Right ventricle myocardium inferior (tissue), 1 donor: ENCODE results near the gene SPTBN1. TPM values are rescaled to one million over a fixed set of nuclear protein-coding genes. Genes with fewer than 3 reads are reported as not detected.
A peak's percentile ranks its signal among the peaks of the same experiment; 100 is the strongest.

ENCODE experiments used
- ATAC-seq: fragments of 200-7000 bp; cut with Tn5 transposase; one replicate; pipeline ENCODE4 v1.9.1; 2020; ENCODE audit warnings: mild to moderate bottlenecking, moderate library complexity
- DNase-seq: peaks from one replicate; pipeline ENCODE4 v3.0.0; 2021; ENCODE audit errors: missing footprints
- intact Hi-C: fragments of 100-400 bp; cut with DNase I; formaldehyde crosslinking; loops from one replicate; pipeline ENCODE4 v1.11.0; 2022
- total RNA-seq: library from RNA; stranded (reverse); fragmentation: NEBNext Ultra II Directional; extraction: Animal tissue kit (Norgen Biotek cat#: 25700); gene quantifications from one replicate; pipeline ENCODE4 v1.2.1, GENCODE V29; 2021
- donor health status: DM: no; HTN: yes; CAD: no; lungs with severe emphysema.

SPTBN1 gene
- total RNA-seq, 1 donor from 2014 or later: 439 TPM

- DNase-seq (no peak), ATAC-seq (peak; percentile 2)
- intact Hi-C loops: loop anchor here (5.0 kb wide), 1 partner anchor 34 kb away; no protein-coding TSS in a partner anchor
These were observed 146.7 kb downstream of the SPTBN1 start for GRCh38 chr2:54602736-54603322.

DNA sequence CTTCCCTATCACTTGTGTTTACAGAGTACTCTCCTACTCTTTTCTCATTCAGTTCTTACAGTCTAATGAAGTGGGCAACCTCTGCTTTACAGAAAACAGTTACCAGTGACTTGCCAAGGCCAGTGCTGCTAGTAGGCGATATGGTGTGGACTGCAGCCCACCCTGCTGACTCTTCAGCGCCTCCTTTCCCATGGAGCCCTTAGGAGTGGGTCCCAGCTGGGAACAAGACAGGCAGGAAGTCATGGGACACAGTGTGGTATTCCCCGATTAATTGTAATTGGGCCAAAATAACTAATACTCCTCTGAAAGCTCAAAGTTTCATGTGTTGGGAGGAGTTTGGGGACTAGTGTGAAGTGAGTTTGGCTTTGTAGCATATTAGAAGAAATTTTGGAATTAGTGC lies 147.2 kb downstream of the SPTBN1 start:
- intact Hi-C loops: loop anchor here (5.0 kb wide), 1 partner anchor 34 kb away; no protein-coding TSS in a partner anchor
- peak; percentile 30 for ATAC-seq
- no peak for DNase-seq

GRCh38 chr2:54603796-54604195 lies 147.7 kb downstream of the SPTBN1 start:
- intact Hi-C loops: loop anchor here (5.0 kb wide), 1 partner anchor 34 kb away; no protein-coding TSS in a partner anchor
- DNase-seq: no peak
- no peak for ATAC-seq

- DNase-seq: no peak
- intact Hi-C loops: loop anchor here (5.0 kb wide), 3 partner anchors 32 to 148 kb away; partner anchors contain the start of gene SPTBN1
- ATAC-seq: no peak
These were observed 148.7 kb downstream of the SPTBN1 start for GRCh38 chr2:54604871-54605270.

DNA sequence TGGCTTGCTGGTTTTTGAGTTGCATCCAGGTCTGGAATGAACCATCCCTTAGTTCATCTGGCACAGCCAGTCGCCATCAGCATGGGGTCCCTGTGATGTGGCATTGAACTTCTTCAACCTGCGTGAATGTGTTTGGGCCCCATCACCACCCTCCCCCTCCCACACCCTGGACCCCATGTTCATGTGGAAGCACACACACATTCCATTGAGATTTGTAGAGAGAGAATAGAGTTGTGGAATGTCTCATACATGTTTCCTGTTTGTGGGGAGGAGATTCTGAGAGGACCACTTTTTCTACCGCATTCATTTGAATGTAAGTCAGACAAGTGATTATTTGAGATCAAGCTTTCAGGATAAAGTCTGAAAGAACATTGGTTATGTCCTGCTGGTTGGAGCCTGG lies 149.7 kb downstream of the SPTBN1 start:
- ATAC-seq (no peak), DNase-seq (no peak)
- intact Hi-C loops: loop anchor here (5.0 kb wide), 2 partner anchors 49 to 149 kb away; partner anchors contain the start of gene SPTBN1

DNA sequence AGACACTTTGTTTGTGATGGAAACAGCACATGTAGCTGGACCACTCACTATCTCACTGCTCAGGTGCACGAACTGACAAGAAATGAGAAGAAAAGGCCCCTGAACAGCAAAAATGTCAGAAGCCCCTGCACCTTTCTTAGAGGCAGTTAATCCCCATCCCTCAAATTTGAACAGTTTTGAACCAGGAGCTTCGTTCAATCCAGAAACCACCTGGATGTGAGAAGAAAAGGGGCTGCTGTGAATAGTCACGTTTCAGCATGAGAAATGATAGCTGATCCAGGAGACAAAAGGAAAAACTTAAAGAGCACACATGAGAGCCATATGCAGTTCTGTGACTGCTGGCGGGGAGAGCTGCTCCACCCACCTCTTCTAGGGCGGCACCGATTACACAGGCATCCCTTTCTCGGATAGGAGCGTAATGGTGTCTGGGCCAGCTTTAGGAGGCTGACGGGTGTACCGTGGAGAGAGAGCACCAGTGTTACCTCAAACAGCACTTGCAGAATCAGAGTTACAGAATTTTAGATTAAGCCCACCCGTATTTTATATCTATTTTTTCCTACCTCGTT lies 150.3 kb downstream of the SPTBN1 start:
- ATAC-seq (peak; percentile 70), DNase-seq (no peak)
- intact Hi-C loops: loop anchor here (5.0 kb wide), 2 partner anchors 49 to 149 kb away; partner anchors contain the start of gene SPTBN1

GRCh38 chr2:54608224-54608623 lies 152.1 kb downstream of the SPTBN1 start:
- no peak for ATAC-seq
- intact Hi-C loops: loop anchor here (5.0 kb wide), 2 partner anchors 51 to 151 kb away; partner anchors contain the start of gene SPTBN1
- no peak for DNase-seq

- DNase-seq (no peak), ATAC-seq (no peak)
- intact Hi-C loops: loop anchor here (5.0 kb wide), 2 partner anchors 52 to 152 kb away; partner anchors contain the start of gene SPTBN1
These were observed 153.1 kb downstream of the SPTBN1 start for GRCh38 chr2:54609241-54609640.

GRCh38 chr2:54609647-54610046 lies 153.5 kb downstream of the SPTBN1 start:
- DNase-seq (no peak), ATAC-seq (no peak)
- intact Hi-C loops: loop anchor here (5.0 kb wide), 2 partner anchors 52 to 152 kb away; partner anchors contain the start of gene SPTBN1

- ATAC-seq (no peak), DNase-seq (no peak)
- intact Hi-C loops: no loop called here
These were observed 154.6 kb downstream of the SPTBN1 start for GRCh38 chr2:54610700-54611099.

DNA sequence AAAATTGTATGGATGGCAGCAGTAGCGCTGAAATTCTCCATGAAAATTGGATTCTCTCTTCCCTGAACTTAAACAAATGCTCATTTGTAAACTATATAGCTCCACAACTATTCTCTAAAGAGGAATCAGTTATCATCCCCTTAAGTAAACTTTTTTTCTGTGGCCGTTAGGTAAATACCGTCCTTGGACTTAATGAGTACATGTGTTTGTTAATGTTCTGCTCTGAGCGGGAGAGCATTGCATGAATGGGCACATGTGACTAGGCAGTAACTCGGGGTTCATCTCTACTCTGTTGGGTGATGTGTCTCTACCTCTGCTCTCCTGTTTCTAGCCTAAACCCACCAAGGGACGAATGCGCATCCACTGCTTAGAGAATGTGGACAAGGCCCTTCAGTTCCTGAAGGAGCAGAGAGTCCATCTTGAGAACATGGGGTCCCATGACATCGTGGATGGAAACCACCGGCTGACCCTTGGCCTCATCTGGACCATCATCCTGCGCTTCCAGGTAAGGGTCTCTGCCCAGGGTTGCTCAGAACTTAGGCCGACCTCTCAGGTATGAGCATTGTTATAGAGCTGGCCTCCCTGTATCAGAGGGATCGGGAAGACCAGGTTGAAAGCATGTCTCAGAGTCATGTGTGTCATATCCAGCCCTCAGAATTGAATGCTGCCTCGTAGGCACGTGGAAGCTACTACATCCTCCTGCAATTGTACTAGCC lies 155.9 kb downstream of the SPTBN1 start:
- ATAC-seq (no peak), DNase-seq (no peak)
- intact Hi-C loops: no loop called here

DNA sequence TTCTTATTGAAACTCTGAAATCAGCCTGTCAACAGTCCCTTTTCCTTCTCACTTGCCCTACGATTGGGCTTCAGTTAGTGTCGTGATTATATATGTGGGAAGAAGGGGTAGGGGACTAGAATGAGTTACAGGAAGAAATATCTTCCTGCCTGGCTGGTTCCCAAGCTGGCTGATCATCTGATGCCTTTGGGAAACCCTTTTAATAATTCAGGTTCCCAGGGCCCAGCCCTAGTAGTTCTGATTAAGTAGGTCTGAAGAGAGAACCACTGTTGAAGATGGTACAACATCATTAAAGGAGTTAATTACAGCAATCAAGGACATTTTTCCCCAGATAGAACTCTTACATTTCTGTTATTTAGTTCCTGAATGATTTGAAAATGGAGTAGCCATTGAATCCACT lies 157.3 kb downstream of the SPTBN1 start:
- ATAC-seq (no peak), DNase-seq (no peak)
- intact Hi-C loops: no loop called here

DNA sequence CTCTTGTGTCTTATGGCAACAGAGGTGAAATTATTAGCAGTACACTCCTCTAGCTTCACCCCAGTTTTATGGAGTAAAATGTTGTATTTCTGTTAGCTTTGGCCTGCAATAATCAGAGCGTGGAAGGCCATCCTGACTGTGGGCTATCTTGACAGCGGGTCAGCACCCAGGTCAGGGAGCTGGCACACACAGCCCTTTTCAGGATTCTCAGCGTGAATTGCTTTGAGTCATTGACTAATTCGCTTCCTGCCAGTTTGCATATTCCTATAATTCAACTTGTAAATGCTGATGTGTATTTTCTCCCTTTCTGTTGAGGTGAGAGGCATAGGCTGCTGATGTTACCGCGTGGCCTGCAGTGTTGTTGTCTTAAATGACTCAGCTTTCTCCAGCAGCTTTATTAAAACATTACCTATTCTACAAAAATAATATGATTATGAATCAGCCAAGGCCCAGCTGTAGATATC lies 157.7 kb downstream of the SPTBN1 start:
- ATAC-seq (no peak), DNase-seq (no peak)
- intact Hi-C loops: loop anchor here (1.0 kb wide), 1 partner anchor 19 kb away; no protein-coding TSS in a partner anchor

DNA sequence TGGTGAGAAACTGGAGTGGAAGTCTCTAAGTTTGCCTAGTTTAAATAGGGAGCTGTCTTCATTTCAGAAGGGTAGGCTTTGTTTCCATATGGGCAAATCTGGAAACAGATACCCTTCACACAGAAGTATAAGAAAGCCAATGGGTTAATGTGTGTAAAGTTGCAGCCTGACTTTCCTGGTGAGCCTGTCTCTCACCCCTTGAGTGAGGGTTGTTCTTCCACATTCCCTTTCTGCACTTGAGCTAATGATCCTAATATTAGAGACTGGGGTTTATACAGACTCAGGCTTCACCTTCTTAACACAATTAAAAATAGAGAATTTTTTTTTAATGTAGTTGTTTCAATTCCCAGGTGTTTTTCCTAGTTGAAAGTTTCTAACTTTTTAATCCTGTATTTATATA lies 158.7 kb downstream of the SPTBN1 start:
- ATAC-seq (no peak), DNase-seq (no peak)
- intact Hi-C loops: loop anchor here (1.0 to 5.0 kb wide), 2 partner anchors 18 to 138 kb away; no protein-coding TSS in a partner anchor

- DNase-seq: no peak
- ATAC-seq: peak; percentile 50
- intact Hi-C loops: loop anchor here (5.0 kb wide), 1 partner anchor 139 kb away; no protein-coding TSS in a partner anchor
These were observed 159.9 kb downstream of the SPTBN1 start for GRCh38 chr2:54615832-54616534.

- intact Hi-C loops: loop anchor here (5.0 kb wide), 1 partner anchor 140 kb away; no protein-coding TSS in a partner anchor
- no peak for ATAC-seq
These were observed 161.3 kb downstream of the SPTBN1 start for GRCh38 chr2:54617409-54617808.

DNA sequence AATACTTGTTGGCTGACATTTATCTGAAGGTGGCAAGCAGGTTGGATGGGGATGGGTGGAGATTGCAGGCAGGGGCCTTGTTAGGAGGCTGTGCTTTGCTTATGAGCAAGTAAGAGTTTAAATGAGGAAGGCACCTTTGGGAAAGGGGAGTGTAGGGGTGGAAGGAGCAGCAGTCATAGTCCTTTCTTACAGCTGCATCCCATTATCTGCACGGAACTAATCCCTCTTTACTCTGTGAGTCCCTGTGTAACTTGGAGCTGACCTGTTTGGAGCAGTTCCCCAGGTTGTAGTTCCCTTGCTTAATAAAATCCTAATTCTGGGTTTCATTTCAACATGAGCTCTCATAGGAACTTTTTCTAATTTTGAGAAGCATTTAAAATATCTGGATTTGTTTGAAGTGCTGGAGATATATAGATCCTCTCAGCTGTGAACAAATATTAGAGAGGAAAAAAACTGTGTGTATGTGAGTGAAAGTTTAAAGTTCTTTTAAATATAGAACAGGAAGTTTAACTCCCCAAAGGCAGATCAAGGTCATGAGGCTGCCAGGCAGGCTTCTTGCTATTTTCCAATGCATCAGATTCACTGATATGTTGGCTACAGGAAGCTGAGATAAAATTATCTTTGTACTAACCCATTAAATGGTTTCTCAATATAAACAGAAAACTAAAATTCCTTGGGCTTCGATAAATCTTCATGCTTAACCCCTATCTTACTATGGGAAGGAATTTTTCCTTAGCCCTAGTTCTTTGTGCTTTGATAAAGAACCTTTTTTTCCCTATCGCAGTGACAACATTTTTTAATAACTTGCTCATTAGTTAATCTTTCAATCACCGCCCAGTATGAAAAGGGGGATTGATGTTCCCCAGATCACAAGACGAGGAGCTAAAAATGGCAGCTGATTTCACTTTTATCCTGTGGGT lies 162.8 kb downstream of the SPTBN1 start:
- no peak for DNase-seq
- intact Hi-C loops: loop anchor here (5.0 kb wide), 1 partner anchor 142 kb away; no protein-coding TSS in a partner anchor
- peak; percentile 29 for ATAC-seq

More at GRCh38 chr2:54617409-54617808, 161.3 kb downstream of the SPTBN1 start:
- DNase-seq: no peak
